GM20000 (cell line): ENCODE data around the gene TBC1D5.

Source experiments
- DNase-seq: peaks from one replicate; pipeline ENCODE4 v3.0.0; 2012; ENCODE audit warnings: low spot score
- CTCF ChIP-seq: IDR thresholded peaks from 2 replicates; pipeline ENCODE4 v1.5.1; 2012; ENCODE audit warnings: mild to moderate bottlenecking, control low read depth; ENCODE audit errors: extremely low read depth, missing control alignments

The TBC1D5 gene

GRCh38 chr3:17456046-17456445 is 286.4 kb downstream of the TBC1D5 start:
- no peak for TF ChIP-seq CTCF
- no peak for DNase-seq

- no peak for DNase-seq
- no peak for TF ChIP-seq CTCF
These were observed 297.6 kb downstream of the TBC1D5 start for GRCh38 chr3:17444865-17445264.

- TF ChIP-seq CTCF = no peak
- no peak for DNase-seq
These were observed 299.3 kb downstream of the TBC1D5 start for GRCh38 chr3:17443142-17443541.

GRCh38 chr3:17442332-17443049 is 299.9 kb downstream of the TBC1D5 start:
- no peak for DNase-seq
- TF ChIP-seq CTCF = no peak

GRCh38 chr3:17433876-17434275 is 308.6 kb downstream of the TBC1D5 start:
- no peak for TF ChIP-seq CTCF
- DNase-seq = no peak

- DNase-seq = no peak
These were observed 310.2 kb downstream of the TBC1D5 start for GRCh38 chr3:17432236-17432635.

More at GRCh38 chr3:17432236-17432635, 310.2 kb downstream of the TBC1D5 start:
- no peak for TF ChIP-seq CTCF
